RWPE1 (cell line): ENCODE data around the gene HDLBP.

Source experiments
- CTCF ChIA-PET: fragments of 350-600 bp; sonication (Branson Sonifier 250); formaldehyde crosslinking; extraction: SDS; loops from one replicate; lab custom pipeline; 2021; lab: Yijun Ruan, JAX
- POLR2A ChIA-PET: fragments of 400-600 bp; formaldehyde crosslinking; extraction: SDS; loops from one replicate; lab custom pipeline; 2020; ENCODE audit warnings: antibody characterized with exemption; ENCODE audit not compliant: low non-redundant PET; lab: Yijun Ruan, JAX
- DNase-seq: peaks from one replicate; pipeline ENCODE4 v3.0.0; 2012; ENCODE audit warnings: low spot score
- H3K27ac ChIP-seq: fragments of 450-650 bp; 2 replicates; pipeline ENCODE4 v1.5.1; 2017
- TF ChIP-seq, protein P1 (sequence below): fragments of 450-650 bp; conservative IDR thresholded peaks from 2 replicates; pipeline ENCODE4 v1.5.1; 2017; ENCODE audit warnings: low read depth, mild to moderate bottlenecking

Gene HDLBP

GRCh38 chr2:241309684-241310117, 5.8 kb downstream of the HDLBP start:
- ChIA-PET POLR2A (no interaction called here), CTCF (no interaction called here)
- peak; percentile 15 for DNase-seq
- TF ChIP-seq, protein P1, sequence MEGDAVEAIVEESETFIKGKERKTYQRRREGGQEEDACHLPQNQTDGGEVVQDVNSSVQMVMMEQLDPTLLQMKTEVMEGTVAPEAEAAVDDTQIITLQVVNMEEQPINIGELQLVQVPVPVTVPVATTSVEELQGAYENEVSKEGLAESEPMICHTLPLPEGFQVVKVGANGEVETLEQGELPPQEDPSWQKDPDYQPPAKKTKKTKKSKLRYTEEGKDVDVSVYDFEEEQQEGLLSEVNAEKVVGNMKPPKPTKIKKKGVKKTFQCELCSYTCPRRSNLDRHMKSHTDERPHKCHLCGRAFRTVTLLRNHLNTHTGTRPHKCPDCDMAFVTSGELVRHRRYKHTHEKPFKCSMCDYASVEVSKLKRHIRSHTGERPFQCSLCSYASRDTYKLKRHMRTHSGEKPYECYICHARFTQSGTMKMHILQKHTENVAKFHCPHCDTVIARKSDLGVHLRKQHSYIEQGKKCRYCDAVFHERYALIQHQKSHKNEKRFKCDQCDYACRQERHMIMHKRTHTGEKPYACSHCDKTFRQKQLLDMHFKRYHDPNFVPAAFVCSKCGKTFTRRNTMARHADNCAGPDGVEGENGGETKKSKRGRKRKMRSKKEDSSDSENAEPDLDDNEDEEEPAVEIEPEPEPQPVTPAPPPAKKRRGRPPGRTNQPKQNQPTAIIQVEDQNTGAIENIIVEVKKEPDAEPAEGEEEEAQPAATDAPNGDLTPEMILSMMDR, result no peak
- H3K27ac ChIP-seq, result peak overlapping the region; percentile 57

- ChIA-PET POLR2A (no interaction called here), CTCF (no interaction called here)
- DNase-seq, result no peak
- TF ChIP-seq, protein P1, result no peak
- H3K27ac ChIP-seq, result peak overlapping the region; percentile 10; the same call in 1 of the 2 replicates
Measured at GRCh38 chr2:241308832-241309500, 6.5 kb downstream of the HDLBP start.

DNA sequence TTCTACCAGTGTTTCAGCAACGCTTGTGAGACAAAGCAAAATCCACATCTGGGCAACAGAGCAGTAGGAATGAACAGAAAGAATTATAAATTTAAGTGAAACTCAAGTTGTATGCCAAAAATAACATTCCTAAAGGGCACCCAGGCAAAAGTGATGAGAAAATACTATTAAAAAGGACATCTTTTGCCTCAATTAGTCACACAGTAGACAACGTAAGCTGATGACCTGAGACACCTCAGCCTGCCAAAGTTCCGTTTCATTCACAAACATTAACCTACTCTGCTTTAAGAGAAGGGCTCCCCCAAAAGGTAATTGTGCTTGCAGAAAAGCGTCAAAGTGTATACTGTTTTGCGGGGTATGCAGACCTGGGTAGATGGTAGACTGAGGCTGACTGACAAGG, 7.2 kb downstream of the HDLBP start:
- H3K27ac ChIP-seq, result no peak overlapping the region
- ChIA-PET POLR2A (no interaction called here), CTCF (no interaction called here)
- TF ChIP-seq, protein P1, result no peak
- no peak for DNase-seq

DNA sequence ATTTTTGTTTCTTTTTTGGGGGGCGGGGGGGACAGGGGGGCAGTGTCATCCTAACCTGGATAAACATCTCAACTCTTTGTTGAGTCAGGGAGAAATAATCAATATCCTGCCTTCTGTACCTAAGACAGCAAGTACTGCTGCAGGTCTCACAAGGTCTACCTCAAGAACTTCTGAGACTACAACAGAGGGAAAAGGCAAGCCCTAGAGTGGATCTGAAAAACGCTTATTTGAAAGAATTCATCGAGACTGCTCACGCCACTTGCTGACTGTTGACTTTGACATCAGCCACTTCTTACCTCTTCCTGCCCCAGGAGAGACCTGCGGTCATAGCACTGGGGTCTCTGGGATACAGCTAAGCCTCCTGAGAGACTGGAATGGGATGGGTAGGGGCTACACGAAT, 8.4 kb downstream of the HDLBP start:
- ChIA-PET POLR2A (interaction anchor here (0.6 kb wide), 1 partner anchor 1959 kb away, joined by 4 read pairs; no protein-coding TSS in a partner anchor), CTCF (interaction anchor here (0.6 kb wide), 1 partner anchor 52 kb away, joined by 3 read pairs; no protein-coding TSS in a partner anchor)
- DNase-seq, result no peak
- no peak overlapping the region for H3K27ac ChIP-seq
- TF ChIP-seq, protein P1, result no peak

- H3K27ac ChIP-seq, result no peak overlapping the region
- no peak for DNase-seq
Measured at GRCh38 chr2:241304039-241304670, 11.3 kb downstream of the HDLBP start.

More at GRCh38 chr2:241304039-241304670, 11.3 kb downstream of the HDLBP start:
- TF ChIP-seq, protein P1, result no peak
- ChIA-PET CTCF (no interaction called here), POLR2A (no interaction called here)
